22Rv1 (cell line): ENCODE results near the gene CLEC4F.

Experiments
- ZFX ChIP-seq: fragments of 450-650 bp; IDR thresholded peaks from 2 replicates; pipeline ENCODE4 v1.6.1; 2017; ENCODE audit warnings: antibody characterized with exemption, borderline replicate concordance
- TF ChIP-seq, protein P1 (sequence below): fragments of 450-650 bp; IDR thresholded peaks from 2 replicates; pipeline ENCODE4 v1.5.1; 2017; ENCODE audit warnings: mild to moderate bottlenecking

DNA sequence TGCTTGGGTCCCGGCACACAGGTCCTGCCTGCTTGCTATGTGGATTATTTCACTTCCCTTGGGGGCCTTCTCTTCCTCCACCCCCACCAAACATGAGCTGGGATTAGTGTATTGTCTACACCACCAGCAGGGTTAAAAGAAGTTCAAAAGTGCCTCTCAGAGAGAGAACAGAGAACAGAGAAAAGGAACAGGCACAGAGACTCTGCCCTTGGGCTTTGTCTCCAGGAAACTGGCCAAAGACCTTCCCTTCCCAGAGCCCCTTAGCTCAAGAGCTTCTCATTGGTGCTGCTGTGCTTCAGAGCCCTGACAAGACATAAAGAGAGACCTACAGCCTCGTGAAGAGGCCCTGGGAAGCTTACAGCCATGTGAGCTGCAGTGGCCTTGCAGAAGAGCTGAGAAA lies 22.9 kb downstream of the CLEC4F start:
- TF ChIP-seq, protein P1, sequence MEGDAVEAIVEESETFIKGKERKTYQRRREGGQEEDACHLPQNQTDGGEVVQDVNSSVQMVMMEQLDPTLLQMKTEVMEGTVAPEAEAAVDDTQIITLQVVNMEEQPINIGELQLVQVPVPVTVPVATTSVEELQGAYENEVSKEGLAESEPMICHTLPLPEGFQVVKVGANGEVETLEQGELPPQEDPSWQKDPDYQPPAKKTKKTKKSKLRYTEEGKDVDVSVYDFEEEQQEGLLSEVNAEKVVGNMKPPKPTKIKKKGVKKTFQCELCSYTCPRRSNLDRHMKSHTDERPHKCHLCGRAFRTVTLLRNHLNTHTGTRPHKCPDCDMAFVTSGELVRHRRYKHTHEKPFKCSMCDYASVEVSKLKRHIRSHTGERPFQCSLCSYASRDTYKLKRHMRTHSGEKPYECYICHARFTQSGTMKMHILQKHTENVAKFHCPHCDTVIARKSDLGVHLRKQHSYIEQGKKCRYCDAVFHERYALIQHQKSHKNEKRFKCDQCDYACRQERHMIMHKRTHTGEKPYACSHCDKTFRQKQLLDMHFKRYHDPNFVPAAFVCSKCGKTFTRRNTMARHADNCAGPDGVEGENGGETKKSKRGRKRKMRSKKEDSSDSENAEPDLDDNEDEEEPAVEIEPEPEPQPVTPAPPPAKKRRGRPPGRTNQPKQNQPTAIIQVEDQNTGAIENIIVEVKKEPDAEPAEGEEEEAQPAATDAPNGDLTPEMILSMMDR = no peak
- no peak for TF ChIP-seq ZFX
